ENCODE measurements around the gene CYTL1. TPM values are rescaled to one million over a fixed set of nuclear protein-coding genes. Genes with fewer than 3 reads are reported as not detected.

CYTL1 gene
- total RNA-seq, 4 donors from 2014 or later = 1.3 to 7.4 (median 3.7) TPM

GRCh38 chr4:5048721-5049120, 29.5 kb upstream of the CYTL1 start:
- no peak for TF ChIP-seq POLR2A (IDR thresholded peaks at IDR 0.05)
- TF ChIP-seq, protein P1, sequence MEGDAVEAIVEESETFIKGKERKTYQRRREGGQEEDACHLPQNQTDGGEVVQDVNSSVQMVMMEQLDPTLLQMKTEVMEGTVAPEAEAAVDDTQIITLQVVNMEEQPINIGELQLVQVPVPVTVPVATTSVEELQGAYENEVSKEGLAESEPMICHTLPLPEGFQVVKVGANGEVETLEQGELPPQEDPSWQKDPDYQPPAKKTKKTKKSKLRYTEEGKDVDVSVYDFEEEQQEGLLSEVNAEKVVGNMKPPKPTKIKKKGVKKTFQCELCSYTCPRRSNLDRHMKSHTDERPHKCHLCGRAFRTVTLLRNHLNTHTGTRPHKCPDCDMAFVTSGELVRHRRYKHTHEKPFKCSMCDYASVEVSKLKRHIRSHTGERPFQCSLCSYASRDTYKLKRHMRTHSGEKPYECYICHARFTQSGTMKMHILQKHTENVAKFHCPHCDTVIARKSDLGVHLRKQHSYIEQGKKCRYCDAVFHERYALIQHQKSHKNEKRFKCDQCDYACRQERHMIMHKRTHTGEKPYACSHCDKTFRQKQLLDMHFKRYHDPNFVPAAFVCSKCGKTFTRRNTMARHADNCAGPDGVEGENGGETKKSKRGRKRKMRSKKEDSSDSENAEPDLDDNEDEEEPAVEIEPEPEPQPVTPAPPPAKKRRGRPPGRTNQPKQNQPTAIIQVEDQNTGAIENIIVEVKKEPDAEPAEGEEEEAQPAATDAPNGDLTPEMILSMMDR (IDR thresholded peaks at IDR 0.05) = no peak
- 65 to 87% methylated on average over 2 to 4 of the region's 4 CpGs for WGBS, 2 donors
- Histone ChIP-seq H3K27me3 (no peaks in the 10 kb centered on the region), H3K9me3 (no peaks in the 10 kb centered on the region), H3K27ac (no peak overlapping the region), H3K4me3 (replicated peaks in 1 of 3) (no peak overlapping the region), H3K4me1 (peaks cover 8 to 17% of the 10 kb centered on the region in 2 donors), H3K36me3 (no peaks in the 10 kb centered on the region)
- intact Hi-C loops (cut with DNase I) = no loop called here
- DNase-seq = no peak

- 55 to 69% methylated on average over 3 of the region's 3 CpGs for WGBS, 2 donors
- H3K27ac ChIP-seq = no peak overlapping the region
- TF ChIP-seq, protein P1 (IDR thresholded peaks at IDR 0.05) = no peak
- no peak for TF ChIP-seq POLR2A (IDR thresholded peaks at IDR 0.05)
Measured at GRCh38 chr4:5045097-5045496, 25.8 kb upstream of the CYTL1 start.

GRCh38 chr4:5044341-5044740, 25.1 kb upstream of the CYTL1 start:
- WGBS, 2 donors = 63 to 77% methylated on average over 3 of the region's 3 CpGs
- TF ChIP-seq, protein P1 (IDR thresholded peaks at IDR 0.05) = no peak
- TF ChIP-seq POLR2A (IDR thresholded peaks at IDR 0.05) = no peak
- Histone ChIP-seq H3K27ac (no peak overlapping the region), H3K36me3 (no peaks in the 10 kb centered on the region), H3K9me3 (no peaks in the 10 kb centered on the region), H3K27me3 (no peaks in the 10 kb centered on the region), H3K4me1 (no peaks in the 10 kb centered on the region), H3K4me3 (replicated peaks in 1 of 3) (no peak overlapping the region)
- intact Hi-C loops (cut with DNase I) = no loop called here
- no peak for DNase-seq

More at GRCh38 chr4:5045097-5045496, 25.8 kb upstream of the CYTL1 start:
- Histone ChIP-seq H3K4me3 (replicated peaks in 1 of 3) (no peak overlapping the region), H3K36me3 (no peaks in the 10 kb centered on the region), H3K27me3 (no peaks in the 10 kb centered on the region), H3K4me1 (no peaks in the 10 kb centered on the region), H3K9me3 (no peaks in the 10 kb centered on the region)
- DNase-seq = peak in 1 of 2 donors; percentile 5
- intact Hi-C loops (cut with DNase I) = no loop called here

GRCh38 chr4:5043579-5043978, 24.3 kb upstream of the CYTL1 start:
- no peak for TF ChIP-seq POLR2A (IDR thresholded peaks at IDR 0.05)
- TF ChIP-seq, protein P1 (IDR thresholded peaks at IDR 0.05) = no peak
- Histone ChIP-seq H3K4me3 (replicated peaks in 1 of 3) (no peak overlapping the region), H3K36me3 (no peaks in the 10 kb centered on the region), H3K27ac (no peak overlapping the region), H3K4me1 (no peaks in the 10 kb centered on the region), H3K27me3 (no peaks in the 10 kb centered on the region), H3K9me3 (no peaks in the 10 kb centered on the region)
- WGBS, 2 donors = 37 to 60% methylated on average over 6 of the region's 6 CpGs
- DNase-seq = no peak
- intact Hi-C loops (cut with DNase I) = no loop called here

DNA sequence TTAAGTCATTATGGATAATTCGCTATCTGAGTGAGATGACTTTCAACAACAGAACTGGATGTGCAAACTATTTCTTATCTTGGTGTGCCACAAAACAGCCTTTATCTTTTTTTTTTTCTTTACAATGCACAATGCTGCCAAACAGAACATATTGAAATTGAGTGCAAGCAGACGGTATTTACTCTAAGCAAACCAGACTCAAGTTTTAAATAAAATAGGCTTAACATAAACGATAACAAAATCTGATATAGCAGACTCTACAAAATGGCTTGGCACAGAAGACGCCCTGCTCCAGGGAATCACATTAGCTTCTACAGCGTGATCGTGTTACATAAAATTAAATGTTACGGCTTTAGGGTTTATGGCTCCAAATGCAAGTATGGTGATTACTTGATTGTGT, 22.4 kb upstream of the CYTL1 start:
- intact Hi-C loops (cut with DNase I) = no loop called here
- Histone ChIP-seq H3K4me1 (no peaks in the 10 kb centered on the region), H3K36me3 (no peaks in the 10 kb centered on the region), H3K4me3 (replicated peaks in 1 of 3) (no peak overlapping the region), H3K27ac (no peak overlapping the region), H3K27me3 (no peaks in the 10 kb centered on the region), H3K9me3 (no peaks in the 10 kb centered on the region)
- no peak for DNase-seq
- 81 to 84% methylated on average over 7 of the region's 7 CpGs for WGBS, 2 donors
- TF ChIP-seq, protein P1 (IDR thresholded peaks at IDR 0.05) = no peak
- no peak for TF ChIP-seq POLR2A (IDR thresholded peaks at IDR 0.05)

Data from thyroid gland (tissue), 4 donors.